ENCODE data around the gene SNRK. TPM values are rescaled to one million over a fixed set of nuclear protein-coding genes. Genes with fewer than 3 reads are reported as not detected.

SNRK gene
- total RNA-seq, 6 donors from 2014 or later, result 25.1 to 68.5 (median 45.3) TPM

GRCh38 chr3:43363621-43364266 lies 77.4 kb downstream of the SNRK start:
- 85% methylated on average over 18 to 26 of the region's 26 CpGs for WGBS, 2 donors
- H3K9me3 ChIP-seq, result no peaks in the 10 kb centered on the region
- no peak overlapping the region for H3K4me3 ChIP-seq
- DNase-seq (peak in 1 of 2 donors; percentile 78), ATAC-seq (ENCODE audit: low FRiP score in 2 of 2) (no peak)
- no peak for TF ChIP-seq POLR2A (IDR thresholded peaks at IDR 0.05)
- no peak for TF ChIP-seq CTCF (IDR thresholded peaks at IDR 0.05)
- TF ChIP-seq EP300 (IDR thresholded peaks at IDR 0.05), result peak in 1 of 4 donors; percentile 25
- peak in 1 of 2 donors; percentile 3 for TF ChIP-seq POLR2AphosphoS5 (IDR thresholded peaks at IDR 0.05)
- H3K36me3 ChIP-seq, result peaks cover 0 to 10% (median 0%) of the 10 kb centered on the region in 4 donors
- H3K4me1 ChIP-seq, result peaks cover 7 to 15% (median 8%) of the 10 kb centered on the region in 4 donors
- H3K27ac ChIP-seq, result peak overlapping the region in 2 of 4 donors; percentile 12 to 68
- no peaks in the 10 kb centered on the region for H3K27me3 ChIP-seq

DNA sequence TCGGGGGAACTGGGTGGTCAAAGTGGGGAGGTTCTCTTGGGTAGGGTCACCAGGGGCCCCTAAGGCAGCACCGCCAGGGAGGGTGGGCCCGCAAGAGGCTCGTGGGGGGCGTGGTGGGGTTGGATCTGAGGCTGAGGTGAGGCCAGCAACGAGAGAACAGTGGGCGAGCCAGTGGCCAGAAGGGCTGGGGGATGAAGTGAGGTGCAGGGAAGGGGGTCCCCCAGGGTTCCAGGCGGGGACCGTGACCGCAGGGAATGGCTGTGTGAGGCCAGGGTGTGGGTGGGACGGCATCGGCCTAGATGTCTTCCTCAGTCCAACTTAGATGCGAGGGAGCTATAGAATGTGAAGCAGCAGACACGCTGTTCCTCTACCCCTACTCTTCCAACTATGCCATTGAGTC lies 78.2 kb downstream of the SNRK start:
- DNase-seq (peak in 1 of 2 donors; percentile 57), ATAC-seq (ENCODE audit: low FRiP score in 2 of 2) (no peak)
- no peaks in the 10 kb centered on the region for H3K9me3 ChIP-seq
- H3K4me1 ChIP-seq, result peaks cover 7 to 15% (median 8%) of the 10 kb centered on the region in 4 donors
- no peak overlapping the region for H3K4me3 ChIP-seq
- H3K36me3 ChIP-seq, result peaks cover 0 to 10% (median 0%) of the 10 kb centered on the region in 4 donors
- no peaks in the 10 kb centered on the region for H3K27me3 ChIP-seq
- WGBS, 2 donors, result 96% methylated on average over 13 to 14 of the region's 14 CpGs
- peak overlapping the region in 2 of 4 donors; percentile 12 to 68 for H3K27ac ChIP-seq
- TF ChIP-seq EP300 (IDR thresholded peaks at IDR 0.05), result no peak
- TF ChIP-seq CTCF (IDR thresholded peaks at IDR 0.05), result no peak
- no peak for TF ChIP-seq POLR2AphosphoS5 (IDR thresholded peaks at IDR 0.05)
- no peak for TF ChIP-seq POLR2A (IDR thresholded peaks at IDR 0.05)

DNA sequence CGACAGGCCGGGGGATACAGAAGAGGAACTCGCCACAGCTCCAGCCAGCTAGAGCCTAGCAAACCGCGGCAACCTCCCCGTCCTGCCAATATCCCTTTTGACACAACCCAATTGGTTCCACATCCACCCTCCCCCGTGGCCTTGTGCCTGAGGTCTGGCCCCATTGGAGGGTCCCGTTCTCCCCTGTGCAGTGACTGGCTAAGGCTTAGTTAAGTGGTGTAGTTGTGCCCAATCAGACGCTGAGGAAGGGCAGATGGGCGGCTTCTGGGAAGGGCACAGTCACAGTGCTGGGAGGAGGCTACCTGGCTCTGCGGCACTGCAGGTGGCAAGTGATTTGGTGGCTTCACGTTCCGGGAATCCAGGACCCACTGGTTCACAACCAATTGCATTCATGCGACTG lies 78.6 kb downstream of the SNRK start:
- Histone ChIP-seq H3K27ac (peak overlapping the region in 2 of 4 donors; percentile 12 to 68), H3K4me1 (peaks cover 7 to 15% (median 8%) of the 10 kb centered on the region in 4 donors), H3K36me3 (peaks cover 0 to 10% (median 0%) of the 10 kb centered on the region in 4 donors), H3K9me3 (no peaks in the 10 kb centered on the region), H3K27me3 (no peaks in the 10 kb centered on the region), H3K4me3 (no peak overlapping the region)
- ATAC-seq (ENCODE audit: low FRiP score in 2 of 2) (no peak), DNase-seq (no peak)
- WGBS, 2 donors, result 94 to 96% methylated on average over 9 to 14 of the region's 14 CpGs
- TF ChIP-seq POLR2A (IDR thresholded peaks at IDR 0.05) (no peak), POLR2AphosphoS5 (IDR thresholded peaks at IDR 0.05) (no peak), CTCF (IDR thresholded peaks at IDR 0.05) (no peak), EP300 (IDR thresholded peaks at IDR 0.05) (no peak)

DNA sequence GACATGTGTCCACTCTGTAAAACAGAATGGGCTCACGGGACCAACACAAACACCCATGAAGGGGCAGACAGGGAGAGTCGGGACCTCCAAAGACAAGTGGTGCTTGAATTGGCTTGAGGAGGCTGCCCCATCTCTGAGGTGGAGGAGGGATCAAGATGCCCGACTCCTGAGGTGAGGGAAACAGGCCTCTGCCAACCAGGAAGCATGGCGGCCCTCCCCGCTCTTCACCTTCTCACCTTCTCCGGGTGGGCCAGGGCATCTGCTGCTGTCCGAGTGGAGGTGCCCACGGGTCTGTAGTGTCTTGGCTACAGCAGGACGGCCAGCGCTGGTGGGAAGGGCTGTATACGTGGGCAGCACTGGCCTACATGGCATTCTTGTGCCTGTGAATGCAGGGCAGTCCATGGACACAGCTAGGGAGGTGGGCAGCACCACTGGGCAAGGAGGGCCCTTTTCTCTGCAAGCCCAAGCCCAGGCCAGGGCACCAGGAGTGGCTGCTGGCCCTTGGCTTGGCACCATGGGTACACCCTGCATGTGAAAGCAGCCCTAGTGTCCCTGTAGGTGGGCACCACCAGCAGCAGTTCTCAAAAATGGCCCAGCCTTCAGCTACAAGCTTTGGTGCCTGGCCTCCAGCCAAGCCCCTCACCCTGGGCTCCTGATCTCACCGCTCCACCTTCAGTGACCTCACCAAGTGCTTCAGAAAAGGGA lies 79.4 kb downstream of the SNRK start:
- H3K27ac ChIP-seq, result peak overlapping the region in 3 of 4 donors; percentile 2 to 68 (median 12)
- peaks cover 0 to 10% (median 0%) of the 10 kb centered on the region in 4 donors for H3K36me3 ChIP-seq
- no peak for TF ChIP-seq POLR2AphosphoS5 (IDR thresholded peaks at IDR 0.05)
- no peak for TF ChIP-seq EP300 (IDR thresholded peaks at IDR 0.05)
- H3K27me3 ChIP-seq, result no peaks in the 10 kb centered on the region
- ATAC-seq (ENCODE audit: low FRiP score in 2 of 2), result no peak
- no peak for DNase-seq
- H3K9me3 ChIP-seq, result no peaks in the 10 kb centered on the region
- H3K4me1 ChIP-seq, result peaks cover 7 to 15% (median 8%) of the 10 kb centered on the region in 4 donors
- 95 to 97% methylated on average over 3 to 12 of the region's 12 CpGs for WGBS, 2 donors
- H3K4me3 ChIP-seq, result no peak overlapping the region

DNA sequence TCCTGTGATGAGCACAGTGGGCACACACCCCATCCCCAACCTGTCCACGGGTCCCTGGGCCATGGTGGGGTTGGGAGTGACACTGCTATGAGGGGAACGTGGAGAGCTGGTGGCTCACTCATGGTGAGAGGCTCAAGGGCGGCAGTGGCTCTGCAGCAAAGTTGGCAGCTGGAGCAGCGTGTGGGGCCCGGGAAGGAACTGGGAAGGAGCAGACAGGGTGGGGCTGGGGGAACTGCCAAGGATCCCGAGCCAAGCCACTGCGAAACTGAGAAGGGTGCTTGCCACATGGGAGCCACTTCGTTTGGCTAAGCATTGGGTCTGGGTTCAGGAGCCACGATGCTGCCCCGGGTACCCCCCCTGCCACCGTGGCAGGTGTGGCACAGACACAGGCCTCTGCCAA lies 80.1 kb downstream of the SNRK start:
- DNase-seq (no peak), ATAC-seq (ENCODE audit: low FRiP score in 2 of 2) (no peak)
- WGBS, 2 donors, result 65 to 78% methylated on average over 7 to 11 of the region's 11 CpGs
- H3K36me3 ChIP-seq, result peaks cover 0 to 10% (median 0%) of the 10 kb centered on the region in 4 donors
- no peak overlapping the region for H3K4me3 ChIP-seq
- no peak for TF ChIP-seq CTCF (IDR thresholded peaks at IDR 0.05)
- no peak for TF ChIP-seq EP300 (IDR thresholded peaks at IDR 0.05)
- no peak for TF ChIP-seq POLR2AphosphoS5 (IDR thresholded peaks at IDR 0.05)
- no peak for TF ChIP-seq POLR2A (IDR thresholded peaks at IDR 0.05)
- peak overlapping the region in 3 of 4 donors; percentile 2 to 68 (median 12) for H3K27ac ChIP-seq
- peaks cover 7 to 15% (median 8%) of the 10 kb centered on the region in 4 donors for H3K4me1 ChIP-seq
- no peaks in the 10 kb centered on the region for H3K27me3 ChIP-seq
- no peaks in the 10 kb centered on the region for H3K9me3 ChIP-seq
